BLaER1 treated with 17β-estradiol and CSF1 and Interleukin-3, amounts not matched to agents 10 nM and 100 nM (cell line): Measurements from ENCODE around the gene PRRC2A.
"Not testable (repeated sequence)": the region's sequence is repeated elsewhere in the genome, so short reads cannot be mapped to it uniquely, and the experiment has no call there.

Source experiments
- H3K27ac ChIP-seq, 11 experiments: shearing (Covaris generic); formaldehyde crosslinking; 2 replicates each; pipeline ENCODE4 v1.8.1; 2022
- H3K27me3 ChIP-seq, 11 experiments: shearing (Covaris generic); formaldehyde crosslinking; 2 replicates each; pipeline ENCODE4 v1.8.1; 2022
- H3K36me3 ChIP-seq, 11 experiments: shearing (Covaris generic); formaldehyde crosslinking; 2 replicates each; pipeline ENCODE4 v1.8.1; 2022
- H3K4me1 ChIP-seq, 10 experiments: shearing (Covaris generic); formaldehyde crosslinking; 2 replicates each; pipeline ENCODE4 v1.8.1; 2022
- H3K4me2 ChIP-seq, 11 experiments: shearing (Covaris generic); formaldehyde crosslinking; 2 replicates each; pipeline ENCODE4 v1.8.1; 2022
- H3K4me3 ChIP-seq, 10 experiments: shearing (Covaris generic); formaldehyde crosslinking; 2 replicates each; pipeline ENCODE4 v1.8.1; 2022
- H3K9ac ChIP-seq, 11 experiments: shearing (Covaris generic); formaldehyde crosslinking; 2 replicates each; pipeline ENCODE4 v1.8.1; 2022
- H3K9me3 ChIP-seq, 11 experiments: shearing (Covaris generic); formaldehyde crosslinking; replicated peaks in 1 of 11; 2 replicates each; pipeline ENCODE4 v1.8.1; 2022
- H4K20me1 ChIP-seq, 11 experiments: shearing (Covaris generic); formaldehyde crosslinking; 2 replicates each; pipeline ENCODE4 v1.8.1; 2022
- Cebpa-rat ChIP-seq, 11 experiments: shearing (Covaris generic); IDR thresholded peaks; 2 replicates each; pipeline ENCODE4 v1.8.1; 2022

The PRRC2A gene

GRCh38 chr6:31581434-31582229, 38.9 kb upstream of the PRRC2A start:
- no peaks in the 10 kb centered on the region for H3K27me3 ChIP-seq
- H3K4me2 ChIP-seq = peak overlapping the region; percentile 90 to 100 (median 96)
- H4K20me1 ChIP-seq = peaks cover 0 to 20% (median 13%) of the 10 kb centered on the region in 11 experiments; a peak in 15 of 22 replicates
- H3K4me3 ChIP-seq = peak overlapping the region; percentile 69 to 81 (median 76)
- peaks cover 81 to 96% (median 91%) of the 10 kb centered on the region in 10 experiments for H3K4me1 ChIP-seq
- H3K27ac ChIP-seq = peak overlapping the region; percentile 61 to 88 (median 83); a peak in 21 of 22 replicates
- no peak for TF ChIP-seq Cebpa-rat (IDR thresholded peaks at IDR 0.05)
- H3K36me3 ChIP-seq = peaks cover 18 to 26% (median 24%) of the 10 kb centered on the region in 11 experiments
- no peaks in the 10 kb centered on the region for H3K9me3 ChIP-seq
- peak overlapping the region; percentile 80 to 89 (median 86) for H3K9ac ChIP-seq

- Histone ChIP-seq H3K4me2 (peak within 1 kb of the TSS; percentile 90 to 100 (median 96)), H4K20me1 (peaks cover 0 to 14% (median 7%) of the 10 kb centered on the region in 11 experiments; a peak in 13 of 22 replicates), H3K9me3 (no peaks in the 10 kb centered on the region), H3K36me3 (peaks cover 16 to 20% (median 18%) of the 10 kb centered on the region in 11 experiments), H3K9ac (peak within 1 kb of the TSS; percentile 80 to 89 (median 86)), H3K27me3 (no peaks in the 10 kb centered on the region), H3K4me3 (peak within 1 kb of the TSS; percentile 69 to 81 (median 76)), H3K4me1 (peaks cover 81 to 96% (median 91%) of the 10 kb centered on the region in 10 experiments), H3K27ac (peak within 1 kb of the TSS; percentile 61 to 88 (median 83); a peak in 21 of 22 replicates)
- no peak for TF ChIP-seq Cebpa-rat (IDR thresholded peaks at IDR 0.05)
Measured at GRCh38 chr6:31582230-31582643, 38.3 kb upstream of the PRRC2A start, which contains the start of gene LTB. Gene LTB (minus strand): TSS chr6:31582424. CDS start chr6:31582417, 7 bp downstream.

GRCh38 chr6:31585491-31585890, 35.0 kb upstream of the PRRC2A start:
- Histone ChIP-seq H3K27ac (peak overlapping the region; percentile 59 to 92 (median 86)), H3K9ac (peak overlapping the region in 10 of 11 experiments; percentile 66 to 81 (median 74); a peak in 19 of 22 replicates), H4K20me1 (no peaks in the 10 kb centered on the region), H3K27me3 (no peaks in the 10 kb centered on the region), H3K9me3 (no peaks in the 10 kb centered on the region), H3K4me3 (peak overlapping the region in 3 of 10 experiments; percentile 24 to 64 (median 63); a peak in 3 of 20 replicates), H3K4me2 (peak overlapping the region; percentile 77 to 100 (median 94)), H3K4me1 (peaks cover 76 to 95% (median 86%) of the 10 kb centered on the region in 10 experiments), H3K36me3 (peaks cover 0 to 10% (median 0%) of the 10 kb centered on the region in 11 experiments; a peak in 5 of 22 replicates)
- TF ChIP-seq Cebpa-rat (IDR thresholded peaks at IDR 0.05) = no peak

- no peaks in the 10 kb centered on the region for H3K9me3 ChIP-seq
- H3K36me3 ChIP-seq = peaks cover 0 to 10% (median 0%) of the 10 kb centered on the region in 11 experiments; a peak in 5 of 22 replicates
- no peaks in the 10 kb centered on the region for H3K27me3 ChIP-seq
- H3K4me3 ChIP-seq = peak within 1 kb of the TSS in 9 of 10 experiments; percentile 17 to 64 (median 48); a peak in 15 of 20 replicates
- no peaks in the 10 kb centered on the region for H4K20me1 ChIP-seq
- H3K27ac ChIP-seq = peak within 1 kb of the TSS; percentile 59 to 92 (median 86)
- TF ChIP-seq Cebpa-rat (IDR thresholded peaks at IDR 0.05) = no peak
- peaks cover 73 to 96% (median 84%) of the 10 kb centered on the region in 10 experiments for H3K4me1 ChIP-seq
- H3K9ac ChIP-seq = peak within 1 kb of the TSS; percentile 47 to 81 (median 74)
- peak within 1 kb of the TSS; percentile 77 to 100 (median 94) for H3K4me2 ChIP-seq
Measured at GRCh38 chr6:31586008-31586407, 34.5 kb upstream of the PRRC2A start, which contains the start of gene LST1. Gene LST1 (plus strand): TSS chr6:31586277. CDS start chr6:31587300, 1,023 bp downstream.

- H3K36me3 ChIP-seq = peaks cover 0 to 10% (median 0%) of the 10 kb centered on the region in 11 experiments; a peak in 5 of 22 replicates
- H3K9ac ChIP-seq = peak overlapping the region; percentile 47 to 81 (median 74)
- H3K27ac ChIP-seq = peak overlapping the region; percentile 59 to 92 (median 86)
- H3K4me1 ChIP-seq = peaks cover 66 to 92% (median 80%) of the 10 kb centered on the region in 10 experiments
- H4K20me1 ChIP-seq = no peaks in the 10 kb centered on the region
- no peak for TF ChIP-seq Cebpa-rat (IDR thresholded peaks at IDR 0.05)
- peak overlapping the region; percentile 77 to 100 (median 94) for H3K4me2 ChIP-seq
- H3K9me3 ChIP-seq = no peaks in the 10 kb centered on the region
- H3K4me3 ChIP-seq = peak overlapping the region in 9 of 10 experiments; percentile 17 to 64 (median 48); a peak in 15 of 20 replicates
- no peaks in the 10 kb centered on the region for H3K27me3 ChIP-seq
Measured at GRCh38 chr6:31586599-31587281, 33.8 kb upstream of the PRRC2A start.

GRCh38 chr6:31587791-31588777, 32.4 kb upstream of the PRRC2A start:
- TF ChIP-seq Cebpa-rat (IDR thresholded peaks at IDR 0.05) = no peak
- Histone ChIP-seq H3K9ac (peak overlapping the region; percentile 56 to 81 (median 74)), H3K4me3 (peak overlapping the region in 6 of 10 experiments; percentile 42 to 64 (median 52); a peak in 12 of 20 replicates), H3K27ac (peak overlapping the region; percentile 54 to 92 (median 86); a peak in 21 of 22 replicates), H3K36me3 (peaks cover 0 to 10% (median 0%) of the 10 kb centered on the region in 11 experiments; a peak in 5 of 22 replicates), H3K4me2 (peak overlapping the region; percentile 77 to 100 (median 94)), H3K4me1 (peaks cover 65 to 92% (median 79%) of the 10 kb centered on the region in 10 experiments), H4K20me1 (no peaks in the 10 kb centered on the region), H3K9me3 (no peaks in the 10 kb centered on the region), H3K27me3 (no peaks in the 10 kb centered on the region)

- peak overlapping the region in 6 of 10 experiments; percentile 17 to 64 (median 52); a peak in 9 of 20 replicates for H3K4me3 ChIP-seq
- peaks cover 0 to 5% (median 3%) of the 10 kb centered on the region in 11 experiments; a peak in 10 of 22 replicates for H3K9me3 ChIP-seq
- peaks cover 71 to 91% (median 78%) of the 10 kb centered on the region in 10 experiments for H3K4me1 ChIP-seq
- H3K27ac ChIP-seq = peak overlapping the region in 10 of 11 experiments; percentile 64 to 92 (median 88); a peak in 17 of 22 replicates
- H4K20me1 ChIP-seq = no peaks in the 10 kb centered on the region
- H3K27me3 ChIP-seq = no peaks in the 10 kb centered on the region
- peak overlapping the region; percentile 56 to 81 (median 74); a peak in 19 of 22 replicates for H3K9ac ChIP-seq
- peak overlapping the region; percentile 77 to 100 (median 94) for H3K4me2 ChIP-seq
- TF ChIP-seq Cebpa-rat (IDR thresholded peaks at IDR 0.05) = no peak
- H3K36me3 ChIP-seq = peaks cover 0 to 10% (median 0%) of the 10 kb centered on the region in 11 experiments; a peak in 5 of 22 replicates
Measured at GRCh38 chr6:31588871-31589650, 31.5 kb upstream of the PRRC2A start.

GRCh38 chr6:31590691-31591090, 29.8 kb upstream of the PRRC2A start:
- H3K9ac ChIP-seq, H3K4me2 ChIP-seq, H3K27ac ChIP-seq, H3K4me3 ChIP-seq, H4K20me1 ChIP-seq, H3K36me3 ChIP-seq, H3K27me3 ChIP-seq: not testable (repeated sequence)
- H3K9me3 ChIP-seq = peaks cover 0 to 14% (median 8%) of the 10 kb centered on the region in 11 experiments; a peak in 11 of 22 replicates
- H3K4me1 ChIP-seq = peaks cover 61 to 75% (median 62%) of the 10 kb centered on the region in 10 experiments
